ENCODE measurements around the gene RBM34.
"Not testable (repeated sequence)": the region's sequence is repeated elsewhere in the genome, so short reads cannot be mapped to it uniquely, and the experiment has no call there.

Gene RBM34, protein sequence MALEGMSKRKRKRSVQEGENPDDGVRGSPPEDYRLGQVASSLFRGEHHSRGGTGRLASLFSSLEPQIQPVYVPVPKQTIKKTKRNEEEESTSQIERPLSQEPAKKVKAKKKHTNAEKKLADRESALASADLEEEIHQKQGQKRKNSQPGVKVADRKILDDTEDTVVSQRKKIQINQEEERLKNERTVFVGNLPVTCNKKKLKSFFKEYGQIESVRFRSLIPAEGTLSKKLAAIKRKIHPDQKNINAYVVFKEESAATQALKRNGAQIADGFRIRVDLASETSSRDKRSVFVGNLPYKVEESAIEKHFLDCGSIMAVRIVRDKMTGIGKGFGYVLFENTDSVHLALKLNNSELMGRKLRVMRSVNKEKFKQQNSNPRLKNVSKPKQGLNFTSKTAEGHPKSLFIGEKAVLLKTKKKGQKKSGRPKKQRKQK

GRCh38 chr1:235160957-235161684, at the start of gene RBM34:
TSS of gene RBM34 (minus strand) at chr1:235161250. CDS start at chr1:235161226, 24 bp downstream.
- H3K4me3 ChIP-seq (ENCODE audit: low read length) = peak within 1 kb of the TSS; percentile 90
- TF ChIP-seq ZNF274 (IDR thresholded peaks at IDR 0.05; ENCODE audit: low read depth, low read length) = no peak

GRCh38 chr1:235207209-235207565, 46.1 kb upstream of the RBM34 start:
- no peak overlapping the region for H3K4me3 ChIP-seq (ENCODE audit: low read length)
- TF ChIP-seq ZNF274 (IDR thresholded peaks at IDR 0.05; ENCODE audit: low read depth, low read length) = no peak

DNA sequence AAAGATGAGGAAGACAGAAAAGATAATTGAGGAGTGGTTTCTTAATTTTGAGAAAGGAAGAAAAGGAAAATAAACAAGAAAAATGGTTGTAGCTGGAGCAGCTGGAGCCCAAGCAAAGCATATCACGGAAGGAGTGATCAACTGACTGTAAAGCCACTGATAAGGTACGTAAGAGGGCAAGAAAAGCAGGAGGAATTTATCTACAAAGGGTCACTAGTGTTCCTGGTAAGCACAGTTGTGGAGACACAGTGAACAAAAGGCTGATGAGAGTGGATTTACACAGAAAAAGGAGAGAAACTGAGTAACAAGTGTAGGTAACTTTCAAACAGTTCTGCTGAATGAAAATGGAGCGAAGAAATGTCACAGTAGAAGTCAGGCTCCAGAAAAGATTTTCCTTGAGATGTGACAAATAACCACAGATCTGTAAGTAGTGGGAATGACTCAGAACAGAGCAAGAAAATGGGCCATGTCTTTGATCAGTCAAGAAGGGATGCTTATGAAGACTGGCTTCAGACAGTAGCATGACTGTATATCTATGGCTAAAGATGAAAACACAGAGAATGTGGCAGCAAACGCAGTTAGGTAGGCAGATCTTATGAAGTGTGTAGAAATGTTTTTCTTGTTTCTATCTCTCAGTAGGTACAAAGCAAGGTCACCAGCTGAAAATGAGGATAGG, 45.6 kb upstream of the RBM34 start:
- TF ChIP-seq ZNF274 (IDR thresholded peaks at IDR 0.05; ENCODE audit: low read depth, low read length) = no peak
- H3K4me3 ChIP-seq (ENCODE audit: low read length) = no peak overlapping the region

- TF ChIP-seq ZNF274 (IDR thresholded peaks at IDR 0.05; ENCODE audit: low read depth, low read length) = no peak
- H3K4me3 ChIP-seq (ENCODE audit: low read length) = no peak overlapping the region
Measured at GRCh38 chr1:235205687-235206086, 44.6 kb upstream of the RBM34 start.

GRCh38 chr1:235203428-235203827, 42.4 kb upstream of the RBM34 start:
- TF ChIP-seq ZNF274 (IDR thresholded peaks at IDR 0.05; ENCODE audit: low read depth, low read length) = no peak

GRCh38 chr1:235202447-235202846, 41.4 kb upstream of the RBM34 start:
- H3K4me3 ChIP-seq (ENCODE audit: low read length) = not testable (repeated sequence)

More at GRCh38 chr1:235203428-235203827, 42.4 kb upstream of the RBM34 start:
- H3K4me3 ChIP-seq (ENCODE audit: low read length) = no peak overlapping the region

- H3K4me3 ChIP-seq (ENCODE audit: low read length) = no peak overlapping the region
- no peak for TF ChIP-seq ZNF274 (IDR thresholded peaks at IDR 0.05; ENCODE audit: low read depth, low read length)
Measured at GRCh38 chr1:235199441-235199840, 38.4 kb upstream of the RBM34 start.

- H3K4me3 ChIP-seq (ENCODE audit: low read length) = no peak overlapping the region
- TF ChIP-seq ZNF274 (IDR thresholded peaks at IDR 0.05; ENCODE audit: low read depth, low read length) = no peak
Measured at GRCh38 chr1:235190431-235190830, 29.4 kb upstream of the RBM34 start.

- TF ChIP-seq ZNF274 (IDR thresholded peaks at IDR 0.05; ENCODE audit: low read depth, low read length) = no peak
- no peak overlapping the region for H3K4me3 ChIP-seq (ENCODE audit: low read length)
Measured at GRCh38 chr1:235187316-235187715, 26.3 kb upstream of the RBM34 start.

- no peak for TF ChIP-seq ZNF274 (IDR thresholded peaks at IDR 0.05; ENCODE audit: low read depth, low read length)
- H3K4me3 ChIP-seq (ENCODE audit: low read length) = no peak overlapping the region
Measured at GRCh38 chr1:235181561-235182245, 20.7 kb upstream of the RBM34 start.

- no peak overlapping the region for H3K4me3 ChIP-seq (ENCODE audit: low read length)
- no peak for TF ChIP-seq ZNF274 (IDR thresholded peaks at IDR 0.05; ENCODE audit: low read depth, low read length)
Measured at GRCh38 chr1:235180916-235181460, 19.9 kb upstream of the RBM34 start.

DNA sequence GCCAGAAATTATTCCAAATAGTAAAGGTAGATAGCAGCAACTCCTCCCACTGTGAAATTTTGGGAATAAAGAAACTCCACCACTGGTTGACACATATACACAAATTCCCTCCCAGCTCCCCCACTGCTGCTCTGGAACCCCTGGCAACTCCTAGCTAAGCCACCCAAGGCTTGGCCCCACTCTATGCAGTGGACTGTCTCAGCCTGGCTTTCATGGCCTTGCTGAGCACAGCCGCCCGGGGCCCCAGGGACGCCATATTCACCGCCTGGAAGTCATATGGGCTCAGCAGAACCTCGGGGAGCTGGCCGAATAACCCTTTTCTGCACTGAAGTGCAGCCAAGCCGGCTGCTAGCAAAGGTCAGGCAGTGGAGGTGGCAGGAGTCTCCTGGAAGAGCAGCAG, 15.4 kb upstream of the RBM34 start:
- no peak for TF ChIP-seq ZNF274 (IDR thresholded peaks at IDR 0.05; ENCODE audit: low read depth, low read length)
- H3K4me3 ChIP-seq (ENCODE audit: low read length) = no peak overlapping the region

- no peak overlapping the region for H3K4me3 ChIP-seq (ENCODE audit: low read length)
- TF ChIP-seq ZNF274 (IDR thresholded peaks at IDR 0.05; ENCODE audit: low read depth, low read length) = no peak
Measured at GRCh38 chr1:235169986-235170385, 8.9 kb upstream of the RBM34 start.

- TF ChIP-seq ZNF274 (IDR thresholded peaks at IDR 0.05; ENCODE audit: low read depth, low read length) = no peak
- H3K4me3 ChIP-seq (ENCODE audit: low read length) = no peak overlapping the region
Measured at GRCh38 chr1:235168375-235168774, 7.3 kb upstream of the RBM34 start.

All from GM08714 (cell line).